HCT116 (cell line): Measurements from ENCODE around the gene SHANK3. TPM values are rescaled to one million over a fixed set of nuclear protein-coding genes. Genes with fewer than 3 reads are reported as not detected.

Experiments
- ATAC-seq: fragments of 200-7000 bp; cut with Tn5 transposase; 2 replicates; pipeline ENCODE4 v1.9.1; 2020; ENCODE audit warnings: mild to moderate bottlenecking, moderate library complexity
- BruUV-seq: library from RNA; stranded (reverse); fragments of 400-500 nt; replicated peaks from 2 replicates; lab custom pipeline; 2021; lab: Mats Ljungman, UMichigan
- CTCF ChIA-PET: fragments of 300-600 bp; sonication (Branson Sonifier 250); formaldehyde crosslinking; loops from one replicate; lab custom pipeline; 2021; ENCODE audit warnings: antibody characterized with exemption; lab: Charles Lee
- POLR2A ChIA-PET: fragments of 300-600, 350-600 bp; sonication (Branson Sonifier 250); formaldehyde crosslinking; loops from one replicate; lab custom pipeline; 2021; ENCODE audit warnings: antibody characterized with exemption; lab: Charles Lee
- RAD21 ChIA-PET, 2 experiments: fragments of 300-600 bp; sonication (Branson Sonifier 250); formaldehyde crosslinking; loops; one replicate each; lab custom pipeline; 2023; ENCODE audit warnings: low total read pairs in 2 of 2; ENCODE audit not compliant: uncharacterized antibody in 2 of 2, unreplicated experiment in 2 of 2, low non-redundant PET in 1 of 2; lab: Charles Lee
- DNase-seq: peaks from one replicate; pipeline ENCODE4 v3.0.0-alpha.2; 2010; ENCODE audit warnings: low read depth, low spot score
- H2AFZ ChIP-seq: fragments of 200-600 bp; shearing (Covaris generic), sonication (generic); 2 replicates; pipeline ENCODE4 v1.6.1; 2017; ENCODE audit warnings: low read depth, mixed run types, mixed read lengths, antibody characterized with exemption, low read length; ENCODE audit not compliant: poor library complexity, severe bottlenecking
- H3K27ac ChIP-seq: 2 replicates; pipeline ENCODE4 v1.5.1; 2012; ENCODE audit warnings: low read depth, low read length
- H3K27me3 ChIP-seq: fragments of 200-600 bp; sonication (generic); 2 replicates; pipeline ENCODE4 v1.6.1; 2016; ENCODE audit warnings: mixed run types, low read length, mixed read lengths; ENCODE audit not compliant: insufficient read depth
- H3K36me3 ChIP-seq, 2 experiments: fragments of 200-500 bp in 1 of 2; fragments of 200-600 bp in 1 of 2; sonication (Bioruptor generic) in 1 of 2; sonication (generic) in 1 of 2; 2 replicates each; pipeline versions ENCODE4 v1.5.1 to v1.6.1; 2014 to 2016; ENCODE audit warnings: low read length in 2 of 2, inconsistent platforms in 1 of 2, mixed read lengths in 1 of 2, mixed run types in 1 of 2; ENCODE audit not compliant: insufficient read depth in 2 of 2, control insufficient read depth in 1 of 2
- H3K4me1 ChIP-seq, 2 experiments: fragments of 200-600 bp in 1 of 2; sonication (generic) in 1 of 2; 2 replicates each; pipeline versions ENCODE4 v1.5.1 to v1.6.1; 2012 to 2017; ENCODE audit warnings: low read length in 2 of 2, inconsistent platforms in 1 of 2, mild to moderate bottlenecking in 1 of 2, mixed read lengths in 1 of 2, mixed run types in 1 of 2, moderate library complexity in 1 of 2; ENCODE audit not compliant: insufficient read depth in 2 of 2, control insufficient read depth in 1 of 2
- H3K4me2 ChIP-seq: fragments of 200-600 bp; sonication (generic); 2 replicates; pipeline ENCODE4 v1.6.1; 2017; ENCODE audit warnings: mixed run types, low read length, mixed read lengths
- H3K4me3 ChIP-seq, 2 experiments: fragments of 200-600 bp in 1 of 2; sonication (generic) in 1 of 2; replicated peaks in 1 of 2; 2 replicates each; pipeline ENCODE4 v1.5.1; 2011 to 2016; ENCODE audit warnings: low read length in 2 of 2, control low read depth in 1 of 2, low read depth in 1 of 2, mild to moderate bottlenecking in 1 of 2, mixed read lengths in 1 of 2, mixed run types in 1 of 2
- H3K79me2 ChIP-seq: fragments of 200-600 bp; sonication (generic); 2 replicates; pipeline ENCODE4 v1.6.1; 2017; ENCODE audit warnings: mild to moderate bottlenecking, mixed run types, low read length, moderate library complexity, mixed read lengths; ENCODE audit not compliant: insufficient read depth
- H3K9ac ChIP-seq: fragments of 200-600 bp; sonication (generic); 2 replicates; pipeline ENCODE4 v1.6.1; 2016; ENCODE audit warnings: low read length, mixed read lengths
- H3K9me2 ChIP-seq: fragments of 200-600 bp; sonication (generic), shearing (Covaris generic); 2 replicates; pipeline ENCODE4 v1.6.1; 2017; ENCODE audit warnings: mixed run types, mild to moderate bottlenecking, moderate library complexity; ENCODE audit not compliant: insufficient read depth
- H3K9me3 ChIP-seq, 2 experiments: fragments of 200-500 bp in 1 of 2; fragments of 200-600 bp in 1 of 2; sonication (Bioruptor generic) in 1 of 2; sonication (generic) in 1 of 2; 2 replicates each; pipeline ENCODE4 v1.6.1; 2014 to 2017; ENCODE audit warnings: low read length in 2 of 2, mixed read lengths in 2 of 2, inconsistent platforms in 1 of 2, low read depth in 1 of 2, mild to moderate bottlenecking in 1 of 2, mixed run types in 1 of 2, moderate library complexity in 1 of 2; ENCODE audit not compliant: control insufficient read depth in 1 of 2, insufficient read depth in 1 of 2
- H4K20me1 ChIP-seq: fragments of 200-600 bp; sonication (generic), shearing (Covaris generic); 2 replicates; pipeline ENCODE4 v1.6.1; 2017; ENCODE audit warnings: mixed run types, mild to moderate bottlenecking, moderate library complexity; ENCODE audit not compliant: insufficient read depth
- ATF3 ChIP-seq: IDR thresholded peaks from 2 replicates; pipeline ENCODE4 v1.6.1; 2012
- CBX3 ChIP-seq: IDR thresholded peaks from 2 replicates; pipeline ENCODE4 v1.6.1; 2012; ENCODE audit warnings: low read depth
- CEBPB ChIP-seq: IDR thresholded peaks from 2 replicates; pipeline ENCODE4 v1.6.1; 2012; ENCODE audit warnings: low read depth
- EGR1 ChIP-seq: IDR thresholded peaks from 2 replicates; pipeline ENCODE4 v1.6.1; 2012; ENCODE audit warnings: low read depth
- ELF1 ChIP-seq: IDR thresholded peaks from 2 replicates; pipeline ENCODE4 v1.6.1; 2012; ENCODE audit warnings: low read depth, borderline replicate concordance
- EZH2 ChIP-seq: fragments of 200-600 bp; sonication (generic); IDR thresholded peaks from 2 replicates; pipeline ENCODE4 v1.6.1; 2017; ENCODE audit warnings: antibody characterized with exemption, mixed run types
- EZH2phosphoT487 ChIP-seq: fragments of 200-600 bp; IDR thresholded peaks from 2 replicates; pipeline ENCODE4 v1.6.1; 2018; ENCODE audit warnings: antibody characterized with exemption, borderline replicate concordance
- FOSL1 ChIP-seq: IDR thresholded peaks from 2 replicates; pipeline ENCODE4 v1.6.1; 2012; ENCODE audit warnings: low read depth
- JUND ChIP-seq: IDR thresholded peaks from 2 replicates; pipeline ENCODE4 v1.6.1; 2012
- POLR2A ChIP-seq: IDR thresholded peaks from 2 replicates; pipeline ENCODE4 v1.7.0; 2011; ENCODE audit warnings: borderline replicate concordance; ENCODE audit not compliant: insufficient read depth, insufficient read length; ENCODE audit errors: extremely low read depth
- POLR2AphosphoS5 ChIP-seq: IDR thresholded peaks from 2 replicates; pipeline ENCODE4 v1.6.1; 2011; ENCODE audit warnings: mild to moderate bottlenecking, low read depth, low read length, moderate library complexity
- RAD21 ChIP-seq: IDR thresholded peaks from 2 replicates; pipeline ENCODE4 v1.6.1; 2012; ENCODE audit warnings: low read depth, mild to moderate bottlenecking
- SRF ChIP-seq: IDR thresholded peaks from 2 replicates; pipeline ENCODE4 v1.6.1; 2012; ENCODE audit warnings: low read depth
- TCF7L2 ChIP-seq: IDR thresholded peaks from 2 replicates; pipeline ENCODE4 v1.7.0; 2011; ENCODE audit warnings: borderline replicate concordance, inconsistent platforms; ENCODE audit not compliant: insufficient read depth, insufficient read length; ENCODE audit errors: extremely low read depth
- YY1 ChIP-seq: IDR thresholded peaks from 2 replicates; pipeline ENCODE4 v1.6.1; 2011; ENCODE audit warnings: low read length, low read depth, moderate library complexity, mild to moderate bottlenecking; ENCODE audit not compliant: insufficient replicate concordance; ENCODE audit errors: extremely low read depth
- ZFX ChIP-seq: fragments of 450-650 bp; IDR thresholded peaks from 2 replicates; pipeline ENCODE4 v1.6.1; 2017
- ZNF274 ChIP-seq: fragments of 200-500 bp; sonication (Bioruptor generic); IDR thresholded peaks from 2 replicates; pipeline ENCODE4 v1.6.1; 2014; ENCODE audit warnings: mild to moderate bottlenecking, low read depth, low read length, inconsistent platforms
- intact Hi-C: fragments of 100-400 bp; cut with micrococcal nuclease; formaldehyde crosslinking; loops from 2 replicates; pipeline ENCODE4 v1.10.0; 2022
- total RNA-seq: library from RNA; stranded (reverse); gene quantifications from one replicate; pipeline ENCODE4 v1.2.1, GENCODE V29; 2021; ENCODE audit not compliant: unreplicated experiment
- TF ChIP-seq, protein P1 (sequence below): IDR thresholded peaks from 2 replicates; pipeline ENCODE4 v1.6.1; 2012
- TF ChIP-seq, protein P2 (sequence below): IDR thresholded peaks from 2 replicates; pipeline ENCODE4 v1.6.1; 2011; ENCODE audit warnings: mild to moderate bottlenecking, low read length, moderate library complexity; ENCODE audit not compliant: insufficient replicate concordance; ENCODE audit errors: extremely low read depth

SHANK3 gene
- total RNA-seq, 1 experiment from 2014 or later, result 16.0 TPM

DNA sequence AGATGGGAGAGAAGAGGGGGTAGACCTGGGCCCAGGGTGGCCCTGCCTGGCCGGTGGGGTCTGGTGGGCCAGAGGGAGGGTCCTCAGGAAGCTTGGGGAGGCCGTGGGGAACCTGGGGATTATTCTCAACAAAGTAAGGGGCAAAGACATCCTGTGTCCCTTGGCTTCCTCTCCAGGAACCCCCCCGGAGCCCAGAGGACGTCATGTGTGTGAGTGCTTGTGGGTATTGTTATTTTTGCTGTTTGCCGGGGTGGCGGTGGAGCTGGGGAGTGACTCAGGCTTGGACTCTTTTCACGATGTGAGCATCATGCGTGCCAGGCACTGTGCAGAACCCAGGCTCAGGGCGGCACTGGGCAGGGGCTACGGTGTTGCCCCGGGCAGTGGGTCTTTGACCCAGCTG, 982 bp upstream of the SHANK3 start:
- POLR2A ChIA-PET, result no interaction called here
- no peaks in the 10 kb centered on the region for H3K27me3 ChIP-seq
- no peak overlapping the region for H3K4me2 ChIP-seq
- no peak overlapping the region for H2AFZ ChIP-seq
- DNase-seq, result no peak
- no peak overlapping the region for H3K27ac ChIP-seq
- no TSS peak for BruUV-seq
- RAD21 ChIA-PET, result no interaction called here
- no peaks in the 10 kb centered on the region for H3K9me3 ChIP-seq
- H3K79me2 ChIP-seq, result peaks cover 5% of the 10 kb centered on the region; the same call in 1 of the 2 replicates
- no peaks in the 10 kb centered on the region for H3K36me3 ChIP-seq
- no peak overlapping the region for H3K4me3 ChIP-seq
- CTCF ChIA-PET, result no interaction called here
- peaks cover 0 to 25% of the 10 kb centered on the region in 2 experiments; a peak in 3 of 4 replicates for H3K4me1 ChIP-seq
- H3K9ac ChIP-seq, result no peak overlapping the region
- intact Hi-C loops, result no loop called here
- no peak for TF ChIP-seq SRF
- TF ChIP-seq ELF1, result no peak
- TF ChIP-seq FOSL1, result no peak
- TF ChIP-seq POLR2AphosphoS5, result no peak
- TF ChIP-seq EGR1, result no peak
- TF ChIP-seq ZNF274, result no peak
- no peak for TF ChIP-seq CBX3
- TF ChIP-seq, protein P1, sequence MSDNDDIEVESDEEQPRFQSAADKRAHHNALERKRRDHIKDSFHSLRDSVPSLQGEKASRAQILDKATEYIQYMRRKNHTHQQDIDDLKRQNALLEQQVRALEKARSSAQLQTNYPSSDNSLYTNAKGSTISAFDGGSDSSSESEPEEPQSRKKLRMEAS, result no peak
- no peak for TF ChIP-seq EZH2phosphoT487
- no peak for TF ChIP-seq YY1
- TF ChIP-seq JUND, result no peak
- TF ChIP-seq, protein P2, sequence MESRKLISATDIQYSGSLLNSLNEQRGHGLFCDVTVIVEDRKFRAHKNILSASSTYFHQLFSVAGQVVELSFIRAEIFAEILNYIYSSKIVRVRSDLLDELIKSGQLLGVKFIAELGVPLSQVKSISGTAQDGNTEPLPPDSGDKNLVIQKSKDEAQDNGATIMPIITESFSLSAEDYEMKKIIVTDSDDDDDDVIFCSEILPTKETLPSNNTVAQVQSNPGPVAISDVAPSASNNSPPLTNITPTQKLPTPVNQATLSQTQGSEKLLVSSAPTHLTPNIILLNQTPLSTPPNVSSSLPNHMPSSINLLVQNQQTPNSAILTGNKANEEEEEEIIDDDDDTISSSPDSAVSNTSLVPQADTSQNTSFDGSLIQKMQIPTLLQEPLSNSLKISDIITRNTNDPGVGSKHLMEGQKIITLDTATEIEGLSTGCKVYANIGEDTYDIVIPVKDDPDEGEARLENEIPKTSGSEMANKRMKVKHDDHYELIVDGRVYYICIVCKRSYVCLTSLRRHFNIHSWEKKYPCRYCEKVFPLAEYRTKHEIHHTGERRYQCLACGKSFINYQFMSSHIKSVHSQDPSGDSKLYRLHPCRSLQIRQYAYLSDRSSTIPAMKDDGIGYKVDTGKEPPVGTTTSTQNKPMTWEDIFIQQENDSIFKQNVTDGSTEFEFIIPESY, result no peak
- no peak for TF ChIP-seq ATF3
- no peak for TF ChIP-seq ZFX
- TF ChIP-seq TCF7L2, result no peak
- TF ChIP-seq CEBPB, result no peak
- no peak for TF ChIP-seq RAD21
- TF ChIP-seq EZH2, result no peak
- no peak for TF ChIP-seq POLR2A
- H3K9me2 ChIP-seq, result no peaks in the 10 kb centered on the region
- ATAC-seq, result no peak
- no peaks in the 10 kb centered on the region for H4K20me1 ChIP-seq
